Activated CD4-positive, alpha-beta T cell treated with anti-CD3 and anti-CD28 coated beads, Interleukin-2, amount 50 U/mL, for 16 hours (primary cell): ENCODE results near the gene TBX10.
"Not testable (repeated sequence)": the region's sequence is repeated elsewhere in the genome, so short reads cannot be mapped to it uniquely, and the experiment has no call there.

Experiments
- DNase-seq: peaks from one replicate; pipeline ENCODE4 v3.0.0-alpha.2; 2020

The TBX10 gene

GRCh38 chr11:67663532-67664212 is 24.1 kb upstream of the TBX10 start:
- DNase-seq, result no peak

- DNase-seq, result no peak
These were observed 23.4 kb upstream of the TBX10 start for GRCh38 chr11:67662835-67663531.

GRCh38 chr11:67662142-67662834 is 22.7 kb upstream of the TBX10 start:
- DNase-seq, result no peak

GRCh38 chr11:67660752-67661151 is 21.2 kb upstream of the TBX10 start:
- not testable (repeated sequence) for DNase-seq

GRCh38 chr11:67659651-67660165 is 20.1 kb upstream of the TBX10 start:
- not testable (repeated sequence) for DNase-seq

GRCh38 chr11:67657300-67657699 is 17.7 kb upstream of the TBX10 start:
- DNase-seq, result peak; percentile 54

GRCh38 chr11:67656278-67656922 is 16.8 kb upstream of the TBX10 start:
- DNase-seq, result peak; percentile 24

- no peak for DNase-seq
These were observed 14.7 kb upstream of the TBX10 start for GRCh38 chr11:67654225-67654624.

- no peak for DNase-seq
These were observed 13.6 kb upstream of the TBX10 start for GRCh38 chr11:67652965-67653845.

- DNase-seq, result no peak
These were observed 12.6 kb upstream of the TBX10 start for GRCh38 chr11:67651976-67652781.

- peak; percentile 32 for DNase-seq
These were observed 10.3 kb upstream of the TBX10 start for GRCh38 chr11:67649634-67650510.

- no peak for DNase-seq
These were observed 9.4 kb upstream of the TBX10 start for GRCh38 chr11:67648796-67649613.

GRCh38 chr11:67648140-67648795 is 8.7 kb upstream of the TBX10 start:
- DNase-seq, result peak; percentile 71

- no peak for DNase-seq
These were observed 7.9 kb upstream of the TBX10 start for GRCh38 chr11:67647471-67647870.

- peak; percentile 71 for DNase-seq
These were observed 7.2 kb upstream of the TBX10 start for GRCh38 chr11:67646535-67647336.

- DNase-seq, result no peak
These were observed 6.2 kb upstream of the TBX10 start for GRCh38 chr11:67645521-67646461.
